ENCODE data around the gene HELB. TPM values are rescaled to one million over a fixed set of nuclear protein-coding genes. Genes with fewer than 3 reads are reported as not detected.

Gene HELB
- total RNA-seq, 1 experiment from 2014 or later = 9.3 TPM

- POLR2A ChIA-PET = no interaction called here
- RAD21 ChIA-PET (ENCODE audit: low non-redundant PET in 1 of 2, low total read pairs in 2 of 2, uncharacterized antibody in 2 of 2, unreplicated experiment in 2 of 2) = no interaction called here
- TF ChIP-seq POLR2AphosphoS5 (IDR thresholded peaks at IDR 0.05; ENCODE audit: low read depth, low read length) = no peak
- TF ChIP-seq RAD21 (IDR thresholded peaks at IDR 0.05; ENCODE audit: low read depth) = no peak
- no peak for TF ChIP-seq CBX3 (IDR thresholded peaks at IDR 0.05; ENCODE audit: low read depth)
- no peak for TF ChIP-seq ZFX (IDR thresholded peaks at IDR 0.05)
- no peak for TF ChIP-seq ELF1 (IDR thresholded peaks at IDR 0.05; ENCODE audit: borderline replicate concordance, low read depth)
- no peak for TF ChIP-seq FOSL1 (IDR thresholded peaks at IDR 0.05; ENCODE audit: low read depth)
- no peak for TF ChIP-seq ZNF274 (IDR thresholded peaks at IDR 0.05; ENCODE audit: low read depth, low read length)
- TF ChIP-seq ZBTB33 (IDR thresholded peaks at IDR 0.05; ENCODE audit: extremely low read depth, insufficient replicate concordance, low read length) = no peak
- no peak for TF ChIP-seq CTCF (IDR thresholded peaks at IDR 0.05 in 2 of 3, conservative IDR thresholded peaks at IDR 0.05 in 1 of 3; ENCODE audit: borderline replicate concordance in 1 of 3, insufficient read depth in 1 of 3, low read depth in 2 of 3, low read length in 2 of 3)
- TF ChIP-seq CEBPB (IDR thresholded peaks at IDR 0.05; ENCODE audit: low read depth) = no peak
- no peak for TF ChIP-seq JUND (IDR thresholded peaks at IDR 0.05)
- H3K9me2 ChIP-seq (ENCODE audit: insufficient read depth) = no peaks in the 10 kb centered on the region
- CTCF ChIA-PET = no interaction called here
- H2AFZ ChIP-seq (ENCODE audit: low read depth, low read length, poor library complexity, severe bottlenecking) = no peak overlapping the region
- intact Hi-C loops (cut with micrococcal nuclease) = no loop called here
- no peak overlapping the region for H3K9ac ChIP-seq (ENCODE audit: low read length)
- H3K27ac ChIP-seq (ENCODE audit: low read depth, low read length) = no peak overlapping the region
- no peak overlapping the region for H3K4me3 ChIP-seq (replicated peaks in 1 of 2; ENCODE audit: low read depth in 1 of 2, low read length in 2 of 2)
- BruUV-seq (replicated peaks) = no TSS peak
- DNase-seq (ENCODE audit: low read depth, low spot score) = no peak
- no peaks in the 10 kb centered on the region for H4K20me1 ChIP-seq (ENCODE audit: insufficient read depth)
- H3K27me3 ChIP-seq (ENCODE audit: insufficient read depth, low read length) = peaks cover 26% of the 10 kb centered on the region
- no peak overlapping the region for H3K4me2 ChIP-seq (ENCODE audit: low read length)
- no peaks in the 10 kb centered on the region for H3K9me3 ChIP-seq (ENCODE audit: control insufficient read depth in 1 of 2, insufficient read depth in 1 of 2, low read depth in 1 of 2, low read length in 2 of 2)
- ATAC-seq = no peak
- H3K79me2 ChIP-seq (ENCODE audit: insufficient read depth, low read length) = no peaks in the 10 kb centered on the region
- H3K36me3 ChIP-seq (ENCODE audit: control insufficient read depth in 1 of 2, insufficient read depth in 2 of 2, low read length in 2 of 2) = no peaks in the 10 kb centered on the region
- H3K4me1 ChIP-seq (ENCODE audit: control insufficient read depth in 1 of 2, insufficient read depth in 2 of 2, low read length in 2 of 2) = no peaks in the 10 kb centered on the region
These were observed 44.3 kb upstream of the HELB start for GRCh38 chr12:66258011-66258410.

All from HCT116 (cell line).